ENCODE results near the gene TPK1. TPM values are rescaled to one million over a fixed set of nuclear protein-coding genes. Genes with fewer than 3 reads are reported as not detected.

The TPK1 gene
- total RNA-seq, 4 donors from 2014 or later, result 6.8 to 11.9 (median 8.5) TPM

DNA sequence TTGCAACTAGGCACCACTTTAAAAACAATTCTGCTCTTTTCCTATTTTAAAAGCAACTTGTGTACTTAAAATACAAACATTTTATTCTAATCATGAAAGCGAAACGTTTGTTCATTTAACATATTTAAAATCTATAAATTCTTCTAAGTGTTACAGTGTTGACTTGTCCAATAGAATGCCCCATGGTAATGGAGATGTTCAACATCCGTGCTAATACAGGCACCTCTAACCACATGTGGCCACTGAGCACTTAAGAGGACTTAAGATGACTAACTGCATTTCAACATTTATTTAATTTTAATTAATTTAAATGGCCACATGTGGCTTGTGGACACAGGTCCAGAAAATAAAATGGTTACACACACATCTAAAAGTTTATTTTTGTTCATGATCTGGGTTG lies 115.1 kb downstream of the TPK1 start:
- peaks cover 0 to 8% (median 0%) of the 10 kb centered on the region in 3 donors for H3K4me1 ChIP-seq
- TF ChIP-seq POLR2AphosphoS5 (IDR thresholded peaks at IDR 0.05) (no peak), EP300 (IDR thresholded peaks at IDR 0.05) (no peak), POLR2A (IDR thresholded peaks at IDR 0.05) (no peak)
- TF ChIP-seq, protein P1, sequence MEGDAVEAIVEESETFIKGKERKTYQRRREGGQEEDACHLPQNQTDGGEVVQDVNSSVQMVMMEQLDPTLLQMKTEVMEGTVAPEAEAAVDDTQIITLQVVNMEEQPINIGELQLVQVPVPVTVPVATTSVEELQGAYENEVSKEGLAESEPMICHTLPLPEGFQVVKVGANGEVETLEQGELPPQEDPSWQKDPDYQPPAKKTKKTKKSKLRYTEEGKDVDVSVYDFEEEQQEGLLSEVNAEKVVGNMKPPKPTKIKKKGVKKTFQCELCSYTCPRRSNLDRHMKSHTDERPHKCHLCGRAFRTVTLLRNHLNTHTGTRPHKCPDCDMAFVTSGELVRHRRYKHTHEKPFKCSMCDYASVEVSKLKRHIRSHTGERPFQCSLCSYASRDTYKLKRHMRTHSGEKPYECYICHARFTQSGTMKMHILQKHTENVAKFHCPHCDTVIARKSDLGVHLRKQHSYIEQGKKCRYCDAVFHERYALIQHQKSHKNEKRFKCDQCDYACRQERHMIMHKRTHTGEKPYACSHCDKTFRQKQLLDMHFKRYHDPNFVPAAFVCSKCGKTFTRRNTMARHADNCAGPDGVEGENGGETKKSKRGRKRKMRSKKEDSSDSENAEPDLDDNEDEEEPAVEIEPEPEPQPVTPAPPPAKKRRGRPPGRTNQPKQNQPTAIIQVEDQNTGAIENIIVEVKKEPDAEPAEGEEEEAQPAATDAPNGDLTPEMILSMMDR (IDR thresholded peaks at IDR 0.05), result no peak
- H3K36me3 ChIP-seq, result no peaks in the 10 kb centered on the region
- H3K4me3 ChIP-seq, result no peak overlapping the region
- H3K9me3 ChIP-seq, result no peaks in the 10 kb centered on the region
- H3K27me3 ChIP-seq, result no peaks in the 10 kb centered on the region
- ATAC-seq, result no peak
- no peak overlapping the region for H3K27ac ChIP-seq
- WGBS, 2 donors (ENCODE audit: low coverage in 1 of 2), result 92% methylated on average over 3 of the region's 3 CpGs

DNA sequence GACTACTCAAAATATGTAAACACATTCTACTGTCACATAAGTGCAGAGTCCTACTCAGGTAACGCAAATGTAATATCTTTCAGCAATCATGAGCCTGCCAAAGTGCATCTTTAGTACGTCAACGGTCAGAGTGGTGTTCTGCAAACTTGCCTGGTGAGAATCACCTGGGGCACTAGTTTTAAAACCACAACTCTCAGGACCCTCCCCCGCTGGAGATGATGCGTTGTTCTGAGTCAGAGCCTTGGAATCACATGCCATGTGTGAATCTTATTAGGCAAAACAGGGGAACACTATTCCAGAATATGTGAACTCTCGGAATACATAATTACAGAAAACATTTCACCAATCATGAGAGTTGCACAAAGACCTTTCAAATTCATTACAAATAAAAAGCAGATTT lies 115.7 kb downstream of the TPK1 start:
- no peaks in the 10 kb centered on the region for H3K36me3 ChIP-seq
- H3K27ac ChIP-seq, result no peak overlapping the region

DNA sequence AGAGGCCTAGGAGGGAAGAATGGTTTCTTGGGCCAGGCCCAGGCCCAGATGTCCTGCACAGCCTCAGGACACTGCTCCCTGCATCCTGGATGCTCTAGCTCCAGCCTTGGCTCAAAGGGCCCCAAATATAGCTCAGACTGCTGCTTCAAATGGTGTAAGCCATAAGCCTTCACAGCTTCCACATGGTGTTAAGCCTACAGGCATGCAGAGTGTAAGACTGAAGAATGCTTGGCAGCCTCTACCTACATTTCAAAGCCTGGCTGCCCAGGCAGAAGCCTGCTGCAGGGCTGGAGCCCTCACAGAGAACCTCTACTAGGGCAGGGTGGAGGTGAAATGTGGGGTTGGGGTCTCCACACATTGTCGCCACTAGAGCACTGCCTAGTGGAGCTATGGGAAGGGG lies 118.1 kb downstream of the TPK1 start:
- no peaks in the 10 kb centered on the region for H3K27me3 ChIP-seq
- H3K4me3 ChIP-seq, result no peak overlapping the region
- H3K4me1 ChIP-seq, result peaks cover 0 to 8% (median 0%) of the 10 kb centered on the region in 3 donors
- H3K9me3 ChIP-seq, result no peaks in the 10 kb centered on the region
- no peak for ATAC-seq
- no CpG with 5 or more reads among the region's 1 CpG for WGBS, 2 donors (ENCODE audit: low coverage in 1 of 2)
- no peaks in the 10 kb centered on the region for H3K36me3 ChIP-seq
- TF ChIP-seq, protein P1 (IDR thresholded peaks at IDR 0.05), result no peak
- no peak for TF ChIP-seq EP300 (IDR thresholded peaks at IDR 0.05)
- TF ChIP-seq POLR2AphosphoS5 (IDR thresholded peaks at IDR 0.05), result no peak
- TF ChIP-seq POLR2A (IDR thresholded peaks at IDR 0.05), result no peak
- H3K27ac ChIP-seq, result no peak overlapping the region

More for the DNA sequence above, 115.7 kb downstream of the TPK1 start:
- WGBS, 2 donors (ENCODE audit: low coverage in 1 of 2), result 84 to 86% methylated on average over 6 of the region's 6 CpGs
- TF ChIP-seq POLR2A (IDR thresholded peaks at IDR 0.05) (no peak), POLR2AphosphoS5 (IDR thresholded peaks at IDR 0.05) (no peak), EP300 (IDR thresholded peaks at IDR 0.05) (no peak)
- TF ChIP-seq, protein P1 (IDR thresholded peaks at IDR 0.05), result no peak
- H3K4me1 ChIP-seq, result peaks cover 0 to 8% (median 0%) of the 10 kb centered on the region in 3 donors
- H3K4me3 ChIP-seq, result no peak overlapping the region
- H3K9me3 ChIP-seq, result no peaks in the 10 kb centered on the region
- ATAC-seq, result no peak
- no peaks in the 10 kb centered on the region for H3K27me3 ChIP-seq

DNA sequence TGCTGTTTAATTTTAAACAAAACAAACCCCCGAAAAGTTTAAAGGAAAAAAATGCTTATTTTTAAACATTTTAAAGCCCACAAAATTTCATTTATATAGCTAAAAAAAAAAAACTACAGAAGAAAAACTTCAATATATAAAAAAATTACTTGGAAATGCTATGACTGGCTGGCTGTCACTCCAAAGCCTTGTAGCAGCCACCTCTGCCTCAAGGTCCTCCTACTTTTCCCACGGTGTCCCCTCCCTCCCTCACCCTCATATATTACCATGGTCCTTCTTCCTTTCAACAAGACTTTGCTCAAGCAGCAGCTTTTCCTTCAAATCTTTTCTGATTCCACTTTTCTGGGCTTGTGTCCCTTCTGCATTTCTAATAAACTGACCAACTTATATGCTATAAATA lies 122.0 kb downstream of the TPK1 start:
- H3K27ac ChIP-seq, result no peak overlapping the region
- peaks cover 0 to 8% (median 0%) of the 10 kb centered on the region in 3 donors for H3K4me1 ChIP-seq
- no peak for ATAC-seq
- 46 to 51% methylated on average over 2 of the region's 2 CpGs for WGBS, 2 donors (ENCODE audit: low coverage in 1 of 2)
- H3K36me3 ChIP-seq, result no peaks in the 10 kb centered on the region
- no peak overlapping the region for H3K4me3 ChIP-seq
- H3K27me3 ChIP-seq, result no peaks in the 10 kb centered on the region
- TF ChIP-seq POLR2AphosphoS5 (IDR thresholded peaks at IDR 0.05), result no peak
- TF ChIP-seq EP300 (IDR thresholded peaks at IDR 0.05), result no peak
- no peak for TF ChIP-seq POLR2A (IDR thresholded peaks at IDR 0.05)
- TF ChIP-seq, protein P1 (IDR thresholded peaks at IDR 0.05), result no peak
- no peaks in the 10 kb centered on the region for H3K9me3 ChIP-seq

DNA sequence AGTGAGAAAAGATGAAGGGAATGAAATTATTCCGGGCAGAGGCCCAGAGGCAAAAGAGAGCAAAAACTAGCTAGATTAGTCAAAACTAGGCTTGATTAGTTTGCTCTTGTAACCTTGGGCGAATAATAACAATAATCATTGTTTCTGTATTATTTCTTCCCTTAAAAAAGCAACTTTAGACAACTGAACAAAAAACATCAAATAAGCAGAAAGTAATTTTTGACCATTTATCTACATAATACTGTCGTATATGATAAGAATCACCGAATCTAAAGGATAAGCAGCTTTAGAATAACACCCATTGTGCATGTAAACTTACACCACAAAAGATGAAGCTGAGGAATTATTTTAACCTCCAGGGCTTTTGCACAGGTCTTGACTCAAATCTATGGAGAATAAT lies 125.1 kb downstream of the TPK1 start:
- 72 to 86% methylated on average over 4 of the region's 4 CpGs for WGBS, 2 donors (ENCODE audit: low coverage in 1 of 2)
- Histone ChIP-seq H3K36me3 (no peaks in the 10 kb centered on the region), H3K4me3 (no peak overlapping the region), H3K4me1 (no peaks in the 10 kb centered on the region), H3K27ac (no peak overlapping the region), H3K9me3 (no peaks in the 10 kb centered on the region), H3K27me3 (no peaks in the 10 kb centered on the region)
- no peak for ATAC-seq
- no peak for TF ChIP-seq POLR2A (IDR thresholded peaks at IDR 0.05)
- no peak for TF ChIP-seq EP300 (IDR thresholded peaks at IDR 0.05)
- TF ChIP-seq, protein P1 (IDR thresholded peaks at IDR 0.05), result no peak
- TF ChIP-seq POLR2AphosphoS5 (IDR thresholded peaks at IDR 0.05), result no peak

Data from gastroesophageal sphincter (tissue), 4 donors.